ENCODE results near the gene HCRTR1.

Gene HCRTR1

DNA sequence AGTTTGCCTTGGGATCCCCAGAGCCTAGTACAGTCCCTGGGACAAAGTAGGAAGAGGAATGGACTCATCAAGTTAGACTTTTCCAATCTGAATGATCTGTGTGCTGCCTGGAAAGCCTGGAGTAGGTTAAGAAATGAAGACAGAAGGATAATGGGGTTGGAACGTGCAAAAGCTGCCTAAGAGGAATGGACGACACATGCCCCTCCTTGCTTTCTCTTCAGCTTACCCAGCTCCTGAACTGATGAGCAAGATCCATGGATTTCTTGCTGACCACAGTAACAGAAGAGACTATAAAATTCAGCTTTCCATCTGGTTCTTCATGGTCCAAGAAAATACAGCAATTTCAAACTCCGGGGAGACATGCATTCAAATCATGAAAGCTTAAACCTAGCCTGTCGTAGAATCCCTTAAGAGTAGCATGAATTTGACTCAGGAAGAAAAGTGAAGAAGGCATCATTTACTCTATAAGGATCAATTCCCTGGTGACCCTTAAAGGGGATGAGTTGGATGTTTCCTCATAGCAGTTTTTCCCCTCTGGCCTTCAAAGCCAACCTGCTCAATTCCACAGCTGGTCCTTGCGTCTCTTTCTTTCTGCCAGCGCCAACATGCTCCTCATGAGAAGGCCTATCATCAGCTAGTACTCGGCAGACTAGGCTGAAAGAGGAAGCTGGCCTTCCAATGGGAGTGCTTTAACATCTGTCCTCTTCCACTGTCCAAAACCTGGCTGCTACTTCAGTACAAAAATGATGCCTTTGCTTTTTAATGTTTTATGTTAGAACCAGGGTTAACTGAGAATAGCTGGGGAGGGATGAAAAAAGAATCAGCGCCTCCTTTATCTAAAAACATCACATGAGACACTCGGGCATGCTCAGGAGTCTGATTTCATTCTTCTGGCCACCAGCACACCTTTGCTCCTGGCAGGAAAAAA lies 32.9 kb downstream of the HCRTR1 start:
- DNase-seq: no peak

DNA sequence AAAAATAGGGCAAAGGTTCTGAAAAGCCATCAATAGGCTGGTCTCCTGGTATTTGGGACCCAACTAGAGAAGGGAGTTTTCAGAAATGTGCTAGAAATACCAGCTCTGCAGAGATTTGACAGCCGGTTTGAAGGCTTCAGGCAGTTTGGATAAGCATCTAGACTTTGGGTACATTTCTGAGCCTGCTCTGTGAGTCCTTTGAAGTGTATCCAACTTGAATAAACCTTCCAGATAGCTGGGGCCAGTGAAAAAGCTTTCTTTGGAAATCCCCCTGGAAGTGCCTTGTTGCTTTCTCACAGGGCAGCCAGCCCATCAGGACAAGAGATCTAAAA lies 33.6 kb downstream of the HCRTR1 start:
- no peak for DNase-seq

DNA sequence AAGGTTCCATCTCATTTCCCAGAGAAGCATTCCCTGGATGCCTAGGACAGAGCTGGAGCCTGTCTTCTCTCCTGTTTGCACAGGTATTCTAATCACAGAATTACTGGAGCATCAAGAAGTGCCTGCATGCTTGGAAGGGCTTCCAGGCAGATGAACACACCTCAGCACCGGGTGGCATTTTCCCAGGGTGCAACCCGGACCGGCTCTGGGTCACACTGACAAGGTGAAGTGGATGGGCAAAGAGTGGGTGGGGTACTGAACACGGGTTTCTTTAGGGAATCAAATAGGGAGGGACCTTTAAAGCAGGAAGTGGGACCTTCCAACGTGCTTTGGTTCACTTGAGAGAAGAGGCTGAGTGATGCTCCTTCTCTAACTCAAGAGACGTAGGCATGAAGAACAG lies 34.3 kb downstream of the HCRTR1 start:
- DNase-seq: no peak

DNA sequence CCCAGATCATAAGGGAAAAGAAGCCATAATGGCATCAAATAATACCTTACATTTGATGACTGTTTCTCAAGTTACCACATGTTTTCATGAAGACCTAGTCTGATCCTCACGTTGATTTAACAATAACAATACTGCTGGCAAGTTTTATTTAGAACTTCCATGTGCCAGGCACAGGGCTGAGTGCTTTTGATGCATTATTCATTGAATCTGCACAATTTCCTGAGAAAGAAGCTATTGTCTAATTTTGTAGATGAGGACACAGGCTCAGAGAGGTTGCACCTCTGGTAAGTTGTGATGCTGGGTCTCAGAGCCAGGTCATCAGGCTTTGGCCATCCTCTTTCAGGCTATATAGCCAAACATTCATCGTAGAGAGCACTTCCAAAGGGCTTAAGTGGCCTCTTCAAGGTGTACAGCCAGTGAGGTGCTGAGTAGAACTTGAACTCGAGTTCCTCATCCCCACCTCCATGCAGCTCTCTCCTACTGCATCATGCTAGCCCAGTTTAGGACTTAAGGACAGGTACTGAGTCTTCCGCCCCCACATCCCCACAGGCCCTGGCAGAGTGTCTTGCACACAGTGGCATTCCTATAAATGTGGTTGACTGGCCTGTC lies 35.5 kb downstream of the HCRTR1 start:
- no peak for DNase-seq

DNA sequence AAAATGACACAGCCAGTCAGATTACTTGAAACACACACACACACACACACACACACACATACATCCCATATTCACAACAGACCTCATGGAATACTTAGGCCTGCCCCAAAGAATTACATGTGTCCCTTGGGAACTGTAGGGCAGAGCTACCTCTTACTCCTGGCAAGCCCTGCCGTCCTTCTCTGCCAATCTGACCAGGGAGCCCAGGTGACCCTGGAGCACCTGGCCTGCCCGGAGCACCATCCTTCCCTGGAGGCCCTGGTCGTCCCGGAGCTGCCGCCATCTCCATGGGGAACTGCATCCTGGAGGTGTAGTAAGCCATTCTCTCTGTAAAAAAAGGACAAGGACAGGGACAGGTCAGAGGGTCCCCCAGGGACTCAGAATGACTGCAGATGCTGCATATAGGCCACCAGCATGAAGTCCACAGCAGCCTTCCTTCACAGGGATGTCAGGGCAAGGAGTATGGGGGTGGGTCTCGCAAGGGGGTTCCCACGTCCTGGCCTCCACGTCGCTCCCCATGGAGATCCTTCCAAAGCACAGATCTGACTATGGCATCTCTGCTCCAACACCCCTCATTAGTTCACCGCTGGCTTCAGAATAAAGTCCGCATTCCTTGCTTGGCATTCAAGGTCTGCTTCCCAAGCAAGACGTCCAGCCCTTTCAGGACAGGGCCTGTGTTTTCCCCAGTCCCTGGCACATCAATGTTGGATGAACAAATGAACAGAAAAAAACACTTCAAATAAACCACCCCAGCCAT lies 36.4 kb downstream of the HCRTR1 start:
- no peak for DNase-seq

DNA sequence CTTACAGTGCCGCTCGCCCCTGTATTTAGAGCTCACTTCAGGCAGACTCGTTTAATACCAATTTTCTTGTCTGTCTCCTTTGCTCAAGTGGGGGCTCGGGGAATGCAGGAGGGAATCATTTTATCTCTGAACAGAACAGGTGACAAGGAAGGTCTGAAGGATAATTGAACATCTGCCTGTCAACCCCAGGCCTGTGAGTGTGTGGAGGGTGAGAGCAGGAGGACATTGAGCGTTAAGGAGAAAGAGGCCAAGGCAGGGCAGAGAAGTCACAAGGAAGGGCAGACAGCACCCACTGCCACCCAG lies 36.9 kb downstream of the HCRTR1 start:
- no peak for DNase-seq

DNA sequence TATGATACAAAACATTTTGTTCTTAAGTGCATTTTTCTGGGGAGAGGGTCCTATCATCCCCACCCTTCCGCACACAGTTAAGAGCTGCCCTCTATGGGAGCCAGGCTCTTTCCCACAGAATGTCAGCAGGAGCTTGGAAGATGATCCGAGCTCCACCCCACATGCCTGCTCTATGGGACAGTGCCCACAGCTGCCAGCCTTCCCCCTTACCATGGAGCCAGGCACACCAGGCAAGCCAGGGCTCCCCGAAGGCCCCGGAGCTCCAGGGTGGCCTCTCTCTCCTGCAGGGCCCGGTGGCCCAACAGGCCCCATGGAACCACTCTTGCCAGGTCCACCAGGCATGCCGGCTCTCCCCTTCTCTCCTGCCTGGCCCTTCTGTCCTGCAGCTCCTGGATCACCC lies 37.6 kb downstream of the HCRTR1 start:
- DNase-seq: no peak

DNA sequence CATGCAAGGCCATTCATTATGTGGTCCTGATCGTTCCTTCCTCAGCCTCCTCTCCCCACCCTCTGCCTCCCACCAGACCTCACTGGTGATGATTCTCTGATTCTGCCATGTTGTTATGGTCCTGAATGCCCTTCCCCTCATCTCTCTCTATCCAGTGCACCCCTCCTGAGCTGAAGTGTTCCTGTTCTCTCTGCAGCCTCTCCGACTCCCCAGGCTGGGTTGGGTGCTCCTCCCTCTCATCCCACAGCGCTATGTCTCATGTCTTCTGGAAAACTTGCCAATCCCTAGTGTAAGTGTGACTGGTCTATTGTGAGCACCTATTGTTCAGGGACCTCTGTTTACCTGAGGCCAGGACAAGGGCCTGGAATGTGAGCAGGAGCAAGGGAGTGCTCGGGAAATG lies 38.3 kb downstream of the HCRTR1 start:
- DNase-seq: no peak

DNA sequence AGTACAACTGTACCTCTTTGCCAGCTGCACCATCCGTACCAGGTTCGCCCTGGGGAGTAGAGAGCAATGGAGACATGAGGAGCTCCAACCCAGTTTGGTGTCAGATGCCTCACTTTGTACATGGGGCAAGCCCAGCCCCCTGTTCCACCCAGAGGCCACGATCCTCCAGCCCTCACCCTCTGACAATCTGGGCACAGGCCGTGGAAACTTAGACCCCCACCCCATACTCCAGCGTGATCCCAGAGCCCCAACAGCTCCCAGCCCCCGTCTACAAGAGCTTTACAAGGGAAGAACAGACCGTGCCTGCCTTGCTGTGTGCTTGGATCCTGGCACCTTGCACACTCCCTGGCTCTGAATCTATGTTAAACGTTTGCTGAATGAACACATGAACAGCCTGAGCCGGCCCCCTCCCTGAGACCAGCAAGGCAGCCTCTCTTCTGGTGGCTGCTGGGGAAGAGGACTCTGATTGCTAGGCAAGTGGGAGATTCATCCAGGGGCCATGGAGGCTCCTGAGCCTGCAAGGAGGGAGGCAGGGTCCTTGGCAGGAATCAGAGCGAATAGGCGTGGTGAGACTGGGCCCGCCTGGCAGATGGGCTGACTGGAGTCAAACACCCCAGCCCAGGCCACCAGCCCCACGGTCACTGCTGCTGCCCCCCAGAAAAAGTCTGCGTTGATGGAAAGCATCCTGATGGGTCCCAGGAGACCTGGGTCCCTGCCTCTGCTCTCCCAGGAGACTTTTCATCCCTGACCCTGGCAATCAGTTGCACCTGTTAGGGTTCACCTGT lies 39.7 kb downstream of the HCRTR1 start:
- no peak for DNase-seq

DNA sequence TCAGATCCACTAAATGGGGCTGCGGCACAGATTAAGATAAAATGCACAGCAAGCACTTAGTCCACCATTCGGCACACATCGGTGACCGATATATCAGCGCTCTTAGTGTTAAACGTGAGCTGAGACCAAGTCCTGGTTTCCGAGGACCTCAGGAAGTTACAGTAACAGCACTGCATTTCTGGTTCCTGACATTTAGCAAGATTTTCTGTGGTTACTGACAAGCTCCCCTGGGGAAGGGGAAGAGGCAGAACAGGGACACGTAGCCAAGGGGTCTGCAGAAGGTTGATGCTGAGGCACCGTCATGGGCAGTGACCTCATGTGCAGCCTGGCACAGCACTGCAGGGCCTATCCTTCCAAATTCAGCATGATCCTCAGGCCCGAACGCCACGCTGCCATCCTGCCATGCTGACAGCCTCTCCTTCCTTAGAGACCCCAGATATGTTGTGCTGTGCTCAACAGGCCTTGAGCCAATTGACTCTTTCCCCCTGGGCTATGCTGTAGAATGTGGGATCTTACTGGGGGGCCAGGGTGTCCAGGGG lies 40.6 kb downstream of the HCRTR1 start:
- DNase-seq: no peak

DNA sequence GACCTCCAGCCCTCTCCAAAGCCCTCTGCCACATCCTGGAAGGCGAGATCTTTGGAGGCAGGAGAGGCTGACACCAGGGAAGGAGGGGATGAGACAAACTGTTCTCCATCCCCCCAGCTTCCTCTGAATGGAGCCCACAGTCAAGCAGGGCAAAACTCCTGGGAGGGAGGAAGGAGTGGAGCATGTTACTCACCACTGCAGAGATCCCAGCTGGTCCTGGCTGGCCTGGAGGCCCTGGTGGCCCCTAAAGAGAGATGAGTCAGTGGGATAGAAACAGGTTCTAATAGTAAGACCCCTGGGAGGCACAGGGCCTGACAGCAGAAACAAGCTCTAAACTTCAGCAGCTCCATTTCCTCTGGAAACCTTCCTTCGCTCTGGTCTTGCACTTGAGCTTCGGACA lies 41.2 kb downstream of the HCRTR1 start:
- peak; percentile 35 for DNase-seq

DNA sequence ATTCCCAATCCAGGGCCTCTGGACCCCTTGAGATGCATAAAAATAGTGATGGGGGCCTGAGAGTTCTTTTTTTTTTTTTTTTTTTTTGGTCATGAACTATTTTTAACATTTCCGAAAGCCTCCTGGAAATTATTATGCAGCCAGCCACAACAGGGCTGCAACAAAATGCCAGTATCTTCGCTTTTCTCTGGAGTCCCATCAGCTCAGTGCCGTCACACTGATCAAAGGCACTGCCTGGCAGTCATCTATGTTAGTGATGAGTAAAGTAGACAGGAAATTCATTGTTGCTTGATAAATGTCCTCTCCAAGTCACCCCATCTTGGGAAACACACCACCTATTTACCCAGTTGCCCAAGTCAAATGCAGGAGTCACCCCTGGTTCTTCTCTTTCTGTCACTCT lies 42.4 kb downstream of the HCRTR1 start:
- DNase-seq: no peak

DNA sequence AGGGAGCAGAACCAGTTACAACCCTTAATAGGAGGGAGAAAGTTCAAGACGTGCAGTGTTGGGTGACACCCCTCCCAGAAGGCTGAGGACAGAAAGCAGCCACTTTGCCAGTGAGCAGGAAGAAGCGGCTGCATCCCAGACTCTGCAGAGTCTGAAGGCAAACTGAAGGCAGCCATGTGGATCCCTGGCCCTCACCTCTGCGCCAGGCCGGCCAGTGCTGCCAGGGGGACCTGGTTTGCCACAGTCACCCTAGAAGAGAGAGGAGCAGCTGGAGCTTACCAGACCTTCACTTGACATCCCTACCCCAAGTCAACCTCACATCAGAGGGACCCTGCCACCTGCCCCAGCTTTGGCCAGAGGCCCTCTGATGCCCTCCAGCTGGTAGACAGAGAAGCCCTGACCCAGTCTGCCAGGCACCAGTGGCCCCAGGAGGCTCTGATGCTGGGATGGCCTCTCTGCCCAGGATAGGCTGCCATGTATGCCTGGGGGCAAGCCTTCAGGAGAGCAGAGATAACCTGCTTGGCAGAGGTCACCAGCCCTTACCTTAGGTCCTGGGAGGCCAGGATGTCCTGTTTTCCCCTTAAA lies 43.5 kb downstream of the HCRTR1 start:
- no peak for DNase-seq

DNA sequence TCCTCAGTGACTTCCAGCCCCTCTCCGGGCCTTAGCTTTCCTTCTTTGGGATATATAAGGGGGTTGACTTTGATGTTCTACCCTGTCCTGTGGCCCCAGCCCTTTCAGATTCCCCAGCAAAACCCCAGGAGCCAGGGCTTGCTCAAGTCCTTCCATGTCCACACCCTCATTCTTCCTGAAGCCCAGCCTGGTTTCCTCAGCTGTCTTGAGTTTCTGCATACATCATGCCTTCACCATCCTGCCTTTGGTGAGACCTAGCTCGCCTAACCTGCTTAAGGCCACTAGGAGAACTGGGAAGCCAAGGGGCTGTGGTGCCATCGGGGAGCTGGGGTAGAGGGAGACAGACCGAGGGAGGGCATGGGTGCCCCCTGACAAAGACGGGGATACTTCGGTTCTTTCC lies 44.4 kb downstream of the HCRTR1 start:
- no peak for DNase-seq

DNA sequence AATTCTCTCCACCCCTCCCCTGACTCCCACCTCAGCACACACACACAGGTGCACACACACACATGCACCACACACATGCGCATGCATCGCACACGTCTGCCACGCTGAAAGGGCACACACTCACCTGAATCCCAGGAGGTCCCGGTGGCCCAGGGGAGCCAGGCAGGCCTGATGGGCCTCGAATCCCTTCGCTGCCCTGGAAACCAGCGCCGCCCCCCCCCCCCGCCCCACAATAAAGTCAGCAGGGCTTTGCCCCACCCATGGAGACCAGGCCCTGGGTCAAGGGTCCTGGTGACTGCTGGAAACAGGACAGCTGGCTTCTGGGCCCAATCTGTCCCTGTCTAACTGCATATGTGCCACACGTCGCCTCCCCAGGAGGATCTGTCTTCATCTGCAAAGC lies 45.0 kb downstream of the HCRTR1 start:
- DNase-seq: no peak

DNA sequence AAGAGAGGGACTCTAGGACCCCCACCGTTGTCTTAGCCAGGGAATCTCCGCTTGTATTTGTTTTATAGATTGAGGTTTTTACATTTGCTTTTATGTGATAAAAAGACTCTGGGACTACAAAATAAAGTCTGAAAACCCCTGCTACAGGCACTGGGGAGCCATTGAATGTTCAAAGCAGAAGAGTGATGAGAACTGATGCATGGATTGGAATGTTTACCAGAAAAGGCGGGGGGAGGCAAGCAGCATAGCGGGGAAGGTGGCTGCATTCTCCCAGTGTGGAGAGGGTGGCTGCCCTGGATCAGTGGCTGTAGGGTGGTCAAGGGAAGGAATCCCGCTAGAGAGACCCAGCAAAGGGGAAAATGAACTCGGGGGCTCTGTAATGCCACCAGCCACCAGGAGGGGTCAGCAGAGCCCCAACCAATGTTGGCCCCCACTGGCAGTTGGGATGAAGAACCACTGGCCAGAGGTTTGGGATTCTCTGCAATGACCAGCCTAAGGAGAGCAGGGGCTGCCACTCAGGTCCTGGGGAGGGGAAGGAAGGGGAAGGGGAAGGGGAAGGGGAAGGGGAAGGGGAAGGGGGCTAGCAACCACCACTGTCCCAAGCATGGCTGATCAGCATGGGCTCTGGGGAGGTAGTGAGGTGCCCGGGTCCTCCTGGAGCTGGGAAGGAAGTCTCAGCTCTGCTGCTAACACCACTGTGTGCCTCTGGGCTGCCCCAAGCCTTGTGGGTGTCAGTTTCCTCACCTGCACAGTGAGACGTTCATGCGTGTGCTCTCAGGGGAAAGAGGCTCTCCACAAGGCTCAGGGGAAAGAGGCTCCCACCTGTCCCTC lies 46.3 kb downstream of the HCRTR1 start:
- peak; percentile 46 for DNase-seq

DNA sequence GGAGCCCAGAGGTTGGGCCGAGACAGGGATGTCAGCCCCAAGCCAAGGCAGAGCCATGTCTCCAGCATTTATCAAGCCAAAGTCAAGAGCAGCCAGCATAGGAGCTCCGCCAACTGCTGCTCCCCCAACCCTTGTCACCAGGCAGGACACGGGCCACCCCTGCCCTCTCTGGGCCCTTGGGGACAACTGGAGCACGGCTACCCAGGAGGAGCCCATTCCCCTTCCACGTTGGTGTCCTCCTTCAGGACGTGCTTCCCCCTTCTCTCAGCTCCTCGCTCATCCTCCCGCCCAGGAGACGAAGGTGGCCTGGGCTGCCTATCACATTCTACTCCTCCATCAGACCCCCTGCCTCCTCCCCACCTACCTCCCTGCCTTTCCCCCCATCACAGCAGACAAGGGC lies 47.0 kb downstream of the HCRTR1 start:
- no peak for DNase-seq

DNA sequence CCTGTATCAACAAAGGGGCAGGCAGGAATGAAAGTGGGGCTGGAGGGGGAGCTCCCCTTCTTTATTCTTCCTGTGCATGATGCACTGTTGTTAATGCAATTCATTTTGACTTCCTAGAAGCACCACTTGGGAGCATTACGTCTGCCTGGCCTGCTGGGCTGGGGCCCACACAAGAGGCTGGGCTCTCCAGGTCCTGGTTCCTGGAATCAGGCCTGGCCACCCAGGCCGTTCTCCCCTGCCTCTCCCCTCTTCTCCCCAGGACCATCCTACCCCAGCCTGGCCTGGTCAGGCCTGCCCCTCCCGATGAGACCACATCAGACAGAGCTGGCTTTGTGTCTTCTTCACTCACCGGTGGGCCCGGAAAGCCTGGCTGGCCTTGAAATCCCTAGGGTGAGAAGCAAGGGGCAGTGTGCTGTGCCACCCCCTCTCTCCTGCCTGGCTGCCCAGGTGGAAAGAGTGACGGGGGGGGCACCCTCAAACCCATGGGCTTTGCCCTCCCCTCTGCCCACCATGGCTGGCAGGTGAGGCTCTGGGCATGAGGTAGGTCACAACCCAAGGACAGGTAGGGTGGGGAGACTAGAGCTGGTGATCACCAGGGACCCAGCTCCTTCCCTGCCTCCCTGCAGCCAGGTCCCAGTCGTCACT lies 47.9 kb downstream of the HCRTR1 start:
- DNase-seq: no peak

DNA sequence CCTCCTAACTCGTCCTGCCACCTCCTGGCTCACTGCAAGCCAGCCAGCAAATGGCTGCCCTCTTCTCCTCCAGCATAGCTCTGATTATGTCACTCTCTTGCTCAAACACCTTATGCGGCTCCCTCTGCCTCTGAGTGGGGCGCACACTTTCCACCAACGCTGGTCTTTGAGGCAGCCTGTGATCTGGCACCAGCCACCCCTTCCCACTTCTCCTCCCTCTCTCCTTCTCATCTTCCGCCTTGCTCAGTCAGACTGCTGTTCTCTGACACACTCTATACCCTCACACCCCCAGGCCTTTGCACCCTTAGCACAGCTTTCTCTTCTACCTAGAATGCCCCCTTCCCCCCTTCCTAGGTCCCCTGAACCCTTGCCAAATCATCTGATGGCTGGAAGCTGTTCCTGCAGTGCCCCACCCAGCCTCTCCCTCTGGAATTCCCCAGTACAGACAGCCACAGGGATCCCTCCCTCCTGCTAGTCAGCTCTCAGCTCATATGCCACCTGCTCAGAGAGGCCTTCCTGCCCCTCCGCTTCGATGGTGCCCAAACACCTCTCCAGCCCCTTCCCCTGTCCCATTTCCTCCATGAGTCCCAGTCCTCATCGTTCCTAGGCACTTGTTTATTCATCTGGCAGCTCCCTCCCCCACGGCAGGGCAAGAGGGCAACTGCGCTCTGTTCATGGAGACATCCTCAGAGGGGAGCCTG lies 48.9 kb downstream of the HCRTR1 start:
- DNase-seq: peak; percentile 59

DNA sequence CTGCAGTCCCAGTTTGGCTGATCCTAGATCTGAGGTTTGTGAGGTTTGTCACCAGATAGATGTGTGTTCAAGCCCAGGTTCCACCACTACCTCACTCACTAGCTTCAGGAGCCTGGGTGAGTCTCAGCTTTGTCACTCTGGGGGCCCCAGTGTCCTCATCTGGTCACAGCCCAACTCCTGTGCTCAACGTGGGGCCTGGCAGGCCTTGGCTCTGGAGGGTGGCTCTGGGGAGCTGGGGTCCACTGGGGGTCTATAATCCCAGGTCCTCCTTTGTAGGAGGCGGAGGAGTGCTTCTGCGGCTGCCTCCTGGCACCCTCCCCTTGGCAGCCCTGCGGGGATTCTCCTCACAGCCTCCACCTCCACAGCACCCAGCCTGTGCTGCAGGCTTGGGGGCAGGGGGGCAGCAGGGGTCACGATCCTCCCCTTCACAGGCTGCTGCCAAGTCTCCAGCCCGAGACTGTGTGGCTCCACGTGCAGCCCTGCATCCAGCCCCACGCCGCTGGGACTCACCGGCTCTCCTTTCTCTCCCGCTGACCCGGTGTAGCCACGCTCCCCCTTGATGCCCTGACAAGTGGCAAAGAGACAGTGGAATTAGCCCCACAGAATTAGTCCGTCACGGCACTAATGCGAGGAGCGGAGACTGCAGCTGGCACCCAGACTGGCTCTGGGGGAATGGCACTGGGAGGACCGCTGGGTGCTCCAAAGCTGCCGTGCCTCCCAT lies 49.7 kb downstream of the HCRTR1 start:
- no peak for DNase-seq
